ENCODE data around the gene SARDH. TPM values are rescaled to one million over a fixed set of nuclear protein-coding genes. Genes with fewer than 3 reads are reported as not detected.

Gene SARDH
- polyA plus RNA-seq, 1 donor (not counting 4 experiments of a cell fraction or from before 2014, with no cell fraction given), result 0.03 TPM

GRCh38 chr9:133733421-133733795 is 4.7 kb downstream of the SARDH start:
- dilution Hi-C loops (cut with MboI; ENCODE audit: extremely low pct_ligation_motif_present, low sequenced_read_pairs), result no loop called here
- no peak for FAIRE-seq
- TF ChIP-seq CTCF (optimal IDR thresholded peaks at IDR 0.05 in 1 of 3, IDR thresholded peaks at IDR 0.05 in 1 of 3, conservative IDR thresholded peaks at IDR 0.05 in 1 of 3; ENCODE audit: extremely low read depth in 1 of 3, insufficient read depth in 2 of 3, low read length in 3 of 3), result no peak

GRCh38 chr9:133732639-133733408 is 5.3 kb downstream of the SARDH start:
- no peak overlapping the region for H3K9ac ChIP-seq (ENCODE audit: control insufficient read depth, extremely low read depth, insufficient read depth, low read length)
- FAIRE-seq (no peak), DNase-seq (ENCODE audit: low read depth, low spot score) (no peak)
- no peaks in the 10 kb centered on the region for H3K36me3 ChIP-seq (ENCODE audit: control insufficient read depth in 2 of 2, extremely low read depth in 1 of 2, insufficient read depth in 2 of 2, low read length in 2 of 2)
- no peak overlapping the region for H2AFZ ChIP-seq (ENCODE audit: control insufficient read depth, low read length)
- H3K27ac ChIP-seq (ENCODE audit: control insufficient read depth, insufficient read depth, low read length), result no peak overlapping the region
- no peaks in the 10 kb centered on the region for H4K20me1 ChIP-seq (ENCODE audit: control insufficient read depth, extremely low read depth, insufficient read depth, low read length)
- H3K4me2 ChIP-seq (ENCODE audit: control insufficient read depth, extremely low read depth, insufficient read depth, low read depth, low read length), result no peak overlapping the region
- dilution Hi-C loops (cut with MboI; ENCODE audit: extremely low pct_ligation_motif_present, low sequenced_read_pairs), result no loop called here
- no peaks in the 10 kb centered on the region for H3K4me1 ChIP-seq (ENCODE audit: control insufficient read depth, extremely low read depth, insufficient read depth, low read length)
- peaks cover 18% of the 10 kb centered on the region for H3K27me3 ChIP-seq (ENCODE audit: control insufficient read depth, extremely low read depth, insufficient read depth, low read length)
- H3K79me2 ChIP-seq (ENCODE audit: control insufficient read depth, insufficient read depth, low read length), result no peaks in the 10 kb centered on the region
- H3K4me3 ChIP-seq (ENCODE audit: control insufficient read depth in 2 of 3, extremely low read depth in 1 of 3, insufficient read depth in 2 of 3, low read depth in 1 of 3, low read length in 3 of 3), result no peak overlapping the region
- H3K9me3 ChIP-seq (ENCODE audit: control insufficient read depth, low read depth, low read length), result no peaks in the 10 kb centered on the region
- TF ChIP-seq CTCF (optimal IDR thresholded peaks at IDR 0.05 in 1 of 3, IDR thresholded peaks at IDR 0.05 in 1 of 3, conservative IDR thresholded peaks at IDR 0.05 in 1 of 3; ENCODE audit: extremely low read depth in 1 of 3, insufficient read depth in 2 of 3, low read length in 3 of 3), result no peak
- no peaks in the 10 kb centered on the region for H3K9me1 ChIP-seq (ENCODE audit: control insufficient read depth, extremely low read depth, insufficient read depth, low read length)

More at GRCh38 chr9:133733421-133733795, 4.7 kb downstream of the SARDH start:
- Histone ChIP-seq H3K4me2 (ENCODE audit: control insufficient read depth, extremely low read depth, insufficient read depth, low read depth, low read length) (no peak overlapping the region), H3K4me1 (ENCODE audit: control insufficient read depth, extremely low read depth, insufficient read depth, low read length) (no peaks in the 10 kb centered on the region), H3K27ac (ENCODE audit: control insufficient read depth, insufficient read depth, low read length) (no peak overlapping the region), H3K36me3 (ENCODE audit: control insufficient read depth in 2 of 2, extremely low read depth in 1 of 2, insufficient read depth in 2 of 2, low read length in 2 of 2) (no peaks in the 10 kb centered on the region), H3K9me3 (ENCODE audit: control insufficient read depth, low read depth, low read length) (no peaks in the 10 kb centered on the region), H2AFZ (ENCODE audit: control insufficient read depth, low read length) (no peak overlapping the region), H3K9ac (ENCODE audit: control insufficient read depth, extremely low read depth, insufficient read depth, low read length) (no peak overlapping the region), H3K79me2 (ENCODE audit: control insufficient read depth, insufficient read depth, low read length) (no peaks in the 10 kb centered on the region), H4K20me1 (ENCODE audit: control insufficient read depth, extremely low read depth, insufficient read depth, low read length) (no peaks in the 10 kb centered on the region), H3K4me3 (ENCODE audit: control insufficient read depth in 2 of 3, extremely low read depth in 1 of 3, insufficient read depth in 2 of 3, low read depth in 1 of 3, low read length in 3 of 3) (no peak overlapping the region), H3K27me3 (ENCODE audit: control insufficient read depth, extremely low read depth, insufficient read depth, low read length) (peaks cover 19% of the 10 kb centered on the region), H3K9me1 (ENCODE audit: control insufficient read depth, extremely low read depth, insufficient read depth, low read length) (no peaks in the 10 kb centered on the region)
- DNase-seq (ENCODE audit: low read depth, low spot score), result no peak

All from keratinocyte (primary cell).